Tibial artery (tissue), 4 donors: ENCODE data around the gene TPMT.

Experiments
- DNase-seq, 2 donors: peaks; one replicate each; pipeline ENCODE4 v3.0.0-alpha.2; 2019
- H3K27ac ChIP-seq, 2 donors: fragments of 200-600 bp; sonication (generic) in 1 of 2; 1 replicate in 1 of 2; 2 replicates in 1 of 2; pipeline ENCODE4 v1.5.1; 2018 to 2019; ENCODE audit warnings: mild to moderate bottlenecking in 1 of 2
- H3K27me3 ChIP-seq, 2 donors: fragments of 200-600 bp; sonication (generic) in 1 of 2; one replicate each; pipeline versions ENCODE4 v1.5.1 to v1.6.0; 2016 to 2019
- H3K36me3 ChIP-seq, 3 donors: fragments of 200-600 bp; sonication (generic) in 2 of 3; one replicate each; pipeline ENCODE4 v1.5.1; 2016 to 2019; ENCODE audit warnings: mild to moderate bottlenecking in 2 of 3
- H3K4me1 ChIP-seq, 4 donors: fragments of 200-600 bp; sonication (generic) in 2 of 4; 1 replicate in 3 of 4; 2 replicates in 1 of 4; pipeline ENCODE4 v1.5.1; 2016 to 2019
- H3K4me3 ChIP-seq, 2 donors: fragments of 200-600 bp; sonication (generic) in 1 of 2; 1 replicate in 1 of 2; 2 replicates in 1 of 2; pipeline ENCODE4 v1.5.1; 2018 to 2019; ENCODE audit warnings: mild to moderate bottlenecking in 2 of 2
- H3K9me3 ChIP-seq, 3 donors: fragments of 200-600 bp; sonication (generic) in 1 of 3; one replicate each; pipeline ENCODE4 v1.5.1; 2016 to 2019
- intact Hi-C: fragments of 100-400 bp; cut with DNase I; formaldehyde crosslinking; loops from one replicate; pipeline ENCODE4 v1.15.0; 2023; ENCODE audit warnings: low total_unique reads
- TF ChIP-seq, protein P1 (sequence below), 2 experiments: fragments of 200-600 bp in 1 of 2; fragments of 450-650 bp in 1 of 2; IDR thresholded peaks; one replicate each; pipeline ENCODE4 v1.5.1; 2017 to 2019; ENCODE audit warnings: antibody characterized with exemption in 2 of 2, mild to moderate bottlenecking in 1 of 2, moderate library complexity in 1 of 2

Gene TPMT

DNA sequence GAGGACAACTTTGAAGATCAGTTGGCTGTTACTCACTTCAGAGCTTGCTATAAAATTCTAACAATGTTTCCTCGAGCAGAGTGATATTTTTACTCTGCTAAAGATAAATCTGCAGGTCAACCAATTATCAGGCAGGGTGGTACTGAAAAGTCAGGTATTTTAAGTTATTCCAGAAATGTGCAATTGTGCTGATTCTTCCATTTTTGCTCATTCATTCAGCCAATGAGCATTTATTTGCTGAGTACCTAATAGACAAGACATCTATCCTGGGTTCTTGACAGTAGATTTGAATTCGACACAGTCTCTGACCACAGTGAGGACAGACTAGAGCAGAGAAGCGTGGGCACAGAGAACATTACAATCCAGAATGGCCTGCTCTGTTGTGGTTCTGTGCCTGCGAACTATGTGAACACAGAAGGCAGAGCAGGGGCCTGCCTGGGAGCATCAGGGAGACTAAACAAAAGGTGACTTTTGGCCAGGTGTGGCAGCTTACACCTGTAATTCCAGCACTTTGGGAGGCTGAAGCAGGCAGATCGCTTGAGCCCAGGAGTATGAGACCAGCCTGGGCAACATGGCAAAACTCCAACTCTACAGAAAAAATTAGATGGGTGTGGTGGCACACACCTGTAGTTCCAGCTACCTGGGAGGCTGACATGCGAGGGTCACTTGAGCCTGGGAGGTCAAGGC lies 14.8 kb downstream of the TPMT start:
- Histone ChIP-seq H3K4me3 (no peak overlapping the region), H3K27me3 (no peaks in the 10 kb centered on the region), H3K36me3 (peaks cover 23 to 55% (median 27%) of the 10 kb centered on the region in 3 donors), H3K9me3 (no peaks in the 10 kb centered on the region), H3K4me1 (no peaks in the 10 kb centered on the region), H3K27ac (no peak overlapping the region)
- TF ChIP-seq, protein P1, sequence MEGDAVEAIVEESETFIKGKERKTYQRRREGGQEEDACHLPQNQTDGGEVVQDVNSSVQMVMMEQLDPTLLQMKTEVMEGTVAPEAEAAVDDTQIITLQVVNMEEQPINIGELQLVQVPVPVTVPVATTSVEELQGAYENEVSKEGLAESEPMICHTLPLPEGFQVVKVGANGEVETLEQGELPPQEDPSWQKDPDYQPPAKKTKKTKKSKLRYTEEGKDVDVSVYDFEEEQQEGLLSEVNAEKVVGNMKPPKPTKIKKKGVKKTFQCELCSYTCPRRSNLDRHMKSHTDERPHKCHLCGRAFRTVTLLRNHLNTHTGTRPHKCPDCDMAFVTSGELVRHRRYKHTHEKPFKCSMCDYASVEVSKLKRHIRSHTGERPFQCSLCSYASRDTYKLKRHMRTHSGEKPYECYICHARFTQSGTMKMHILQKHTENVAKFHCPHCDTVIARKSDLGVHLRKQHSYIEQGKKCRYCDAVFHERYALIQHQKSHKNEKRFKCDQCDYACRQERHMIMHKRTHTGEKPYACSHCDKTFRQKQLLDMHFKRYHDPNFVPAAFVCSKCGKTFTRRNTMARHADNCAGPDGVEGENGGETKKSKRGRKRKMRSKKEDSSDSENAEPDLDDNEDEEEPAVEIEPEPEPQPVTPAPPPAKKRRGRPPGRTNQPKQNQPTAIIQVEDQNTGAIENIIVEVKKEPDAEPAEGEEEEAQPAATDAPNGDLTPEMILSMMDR (IDR thresholded peaks at IDR 0.05), result no peak
- DNase-seq, result no peak
- intact Hi-C loops, result no loop called here

DNA sequence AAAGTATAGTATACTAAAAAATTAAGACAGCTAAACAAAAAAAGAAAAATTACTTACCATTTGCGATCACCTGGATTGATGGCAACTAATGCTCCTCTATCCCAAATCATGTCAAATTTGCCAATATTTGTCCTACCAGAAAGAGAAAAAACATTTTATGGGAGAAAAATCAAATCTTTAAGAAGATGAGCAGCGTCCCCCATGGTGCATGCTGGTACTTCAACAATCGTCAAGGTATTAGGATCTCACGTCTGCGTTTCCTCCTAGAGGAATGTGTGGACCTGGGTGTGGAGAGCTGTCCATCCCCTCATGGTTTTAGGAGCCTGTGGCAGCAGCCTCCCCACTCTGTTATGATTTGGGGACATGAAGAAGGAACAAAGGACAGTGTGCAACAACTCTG lies 16.0 kb downstream of the TPMT start:
- Histone ChIP-seq H3K27me3 (no peaks in the 10 kb centered on the region), H3K4me1 (no peaks in the 10 kb centered on the region), H3K9me3 (no peaks in the 10 kb centered on the region), H3K36me3 (peaks cover 23 to 54% (median 27%) of the 10 kb centered on the region in 3 donors), H3K4me3 (no peak overlapping the region), H3K27ac (no peak overlapping the region)
- DNase-seq, result no peak
- TF ChIP-seq, protein P1 (IDR thresholded peaks at IDR 0.05), result no peak
- intact Hi-C loops, result no loop called here

DNA sequence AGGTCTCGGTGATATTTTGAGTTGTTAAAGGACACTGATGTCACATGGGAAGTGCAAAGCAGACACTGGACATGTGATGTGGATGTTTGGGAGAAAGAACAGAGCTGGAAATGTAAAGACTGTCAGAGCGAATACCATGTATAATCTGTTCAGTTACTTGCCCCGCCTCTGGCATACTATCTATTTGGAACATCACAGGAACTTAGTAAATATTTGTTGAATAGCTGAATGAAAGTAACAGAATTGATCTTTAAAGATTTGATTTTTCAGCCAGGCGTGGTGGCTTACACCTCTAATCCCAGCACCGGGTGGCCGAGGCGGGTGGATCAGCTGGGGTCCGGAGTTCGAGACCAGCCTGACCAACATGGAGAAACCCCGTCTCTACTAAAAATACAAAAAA lies 18.6 kb downstream of the TPMT start:
- intact Hi-C loops, result no loop called here
- TF ChIP-seq, protein P1 (IDR thresholded peaks at IDR 0.05), result no peak
- H3K27ac ChIP-seq, result no peak overlapping the region
- no peaks in the 10 kb centered on the region for H3K4me1 ChIP-seq
- no peaks in the 10 kb centered on the region for H3K27me3 ChIP-seq
- H3K36me3 ChIP-seq, result peaks cover 13 to 43% (median 35%) of the 10 kb centered on the region in 3 donors
- no peak for DNase-seq
- no peak overlapping the region for H3K4me3 ChIP-seq
- no peaks in the 10 kb centered on the region for H3K9me3 ChIP-seq

DNA sequence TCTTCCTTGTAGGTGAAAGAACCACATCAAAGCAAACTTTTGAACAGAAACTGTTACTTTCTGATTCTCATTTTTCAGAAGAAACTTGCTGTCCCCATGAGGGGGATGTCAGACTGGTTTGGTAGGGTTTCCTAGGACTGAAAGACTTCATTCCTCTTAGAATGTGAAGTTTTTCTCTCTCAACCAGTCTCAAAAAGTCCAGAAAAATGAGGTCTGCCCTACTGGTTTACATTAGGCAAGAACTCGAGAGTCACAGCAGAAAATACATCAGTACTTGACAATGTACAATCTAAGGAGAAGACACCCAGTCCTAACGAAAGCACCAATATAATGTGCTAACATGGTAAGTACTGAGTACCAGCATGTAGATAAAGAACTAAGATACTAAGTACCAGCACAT lies 19.7 kb downstream of the TPMT start:
- intact Hi-C loops, result no loop called here
- TF ChIP-seq, protein P1 (IDR thresholded peaks at IDR 0.05), result no peak
- Histone ChIP-seq H3K36me3 (peaks cover 15 to 36% (median 34%) of the 10 kb centered on the region in 3 donors), H3K9me3 (no peaks in the 10 kb centered on the region), H3K4me3 (no peak overlapping the region), H3K27me3 (no peaks in the 10 kb centered on the region), H3K4me1 (no peaks in the 10 kb centered on the region), H3K27ac (no peak overlapping the region)
- no peak for DNase-seq

DNA sequence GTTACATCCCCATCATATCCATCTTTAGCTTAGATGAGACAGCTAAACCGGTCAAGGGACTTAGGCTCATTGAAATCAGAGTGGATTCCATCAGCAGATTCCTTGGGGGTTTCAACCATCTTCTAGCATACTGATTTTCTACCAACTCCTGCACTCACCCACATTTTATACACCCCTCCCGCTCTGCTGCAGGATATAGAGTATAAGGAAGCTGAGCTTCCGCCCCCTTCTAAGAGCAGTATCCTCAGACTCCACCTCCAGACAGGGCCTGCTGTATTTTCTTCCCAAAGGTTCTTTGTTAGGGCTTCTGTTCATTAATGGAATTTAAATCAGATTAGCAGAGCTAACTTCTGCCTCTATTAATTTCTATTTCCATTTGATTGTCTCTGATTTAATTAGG lies 22.5 kb downstream of the TPMT start:
- intact Hi-C loops, result no loop called here
- DNase-seq, result no peak
- Histone ChIP-seq H3K27me3 (no peaks in the 10 kb centered on the region), H3K36me3 (peaks cover 5 to 41% (median 22%) of the 10 kb centered on the region in 3 donors), H3K4me1 (no peaks in the 10 kb centered on the region), H3K27ac (no peak overlapping the region), H3K9me3 (no peaks in the 10 kb centered on the region), H3K4me3 (no peak overlapping the region)
- TF ChIP-seq, protein P1 (IDR thresholded peaks at IDR 0.05), result no peak
